GM12873 (cell line): ENCODE results near the gene RGS10.

ENCODE experiments used
- TF ChIP-seq, protein P1 (sequence below): IDR thresholded peaks from 2 replicates; pipeline ENCODE4 v1.5.1; 2012; ENCODE audit warnings: low read depth, mild to moderate bottlenecking, moderate library complexity, low read length, control low read depth; ENCODE audit not compliant: insufficient read depth; ENCODE audit errors: missing control alignments

RGS10 gene

DNA sequence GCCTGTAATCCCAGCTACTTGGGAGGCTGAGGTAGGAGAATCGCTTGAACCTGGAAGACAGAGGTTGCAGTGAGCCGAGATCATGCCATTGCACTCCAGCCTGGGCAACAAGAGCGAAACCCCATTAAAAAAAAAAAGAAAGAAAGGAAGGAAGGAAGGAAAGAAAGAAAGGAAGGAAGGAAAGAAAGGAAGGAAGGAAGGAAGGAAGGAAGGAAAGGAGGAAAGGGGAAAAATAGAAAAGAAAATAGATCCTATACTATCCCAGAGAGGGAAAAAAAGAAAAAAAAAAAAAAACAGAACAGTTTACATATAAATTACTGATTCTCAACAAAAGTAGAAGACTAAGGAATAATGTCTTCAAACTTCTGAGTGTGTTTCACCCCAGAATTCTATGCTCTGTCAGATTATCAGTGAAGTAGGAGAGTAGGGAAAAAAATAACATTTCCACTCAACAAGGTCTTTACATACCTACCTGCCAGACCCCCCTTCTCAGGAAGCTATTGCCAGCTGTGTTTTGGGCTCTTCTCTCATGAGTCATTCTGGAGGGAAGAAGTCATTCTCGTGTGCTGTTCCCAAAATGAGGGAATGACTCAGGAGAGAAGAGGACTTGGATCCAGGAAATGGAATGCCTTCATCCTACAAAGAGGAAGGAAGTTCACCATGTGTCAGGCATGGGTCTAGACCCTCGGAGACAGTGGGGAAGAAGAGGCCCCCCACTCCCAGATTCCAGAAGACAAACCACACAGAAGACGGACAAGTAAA lies 20.9 kb downstream of the RGS10 start:
- TF ChIP-seq, protein P1, sequence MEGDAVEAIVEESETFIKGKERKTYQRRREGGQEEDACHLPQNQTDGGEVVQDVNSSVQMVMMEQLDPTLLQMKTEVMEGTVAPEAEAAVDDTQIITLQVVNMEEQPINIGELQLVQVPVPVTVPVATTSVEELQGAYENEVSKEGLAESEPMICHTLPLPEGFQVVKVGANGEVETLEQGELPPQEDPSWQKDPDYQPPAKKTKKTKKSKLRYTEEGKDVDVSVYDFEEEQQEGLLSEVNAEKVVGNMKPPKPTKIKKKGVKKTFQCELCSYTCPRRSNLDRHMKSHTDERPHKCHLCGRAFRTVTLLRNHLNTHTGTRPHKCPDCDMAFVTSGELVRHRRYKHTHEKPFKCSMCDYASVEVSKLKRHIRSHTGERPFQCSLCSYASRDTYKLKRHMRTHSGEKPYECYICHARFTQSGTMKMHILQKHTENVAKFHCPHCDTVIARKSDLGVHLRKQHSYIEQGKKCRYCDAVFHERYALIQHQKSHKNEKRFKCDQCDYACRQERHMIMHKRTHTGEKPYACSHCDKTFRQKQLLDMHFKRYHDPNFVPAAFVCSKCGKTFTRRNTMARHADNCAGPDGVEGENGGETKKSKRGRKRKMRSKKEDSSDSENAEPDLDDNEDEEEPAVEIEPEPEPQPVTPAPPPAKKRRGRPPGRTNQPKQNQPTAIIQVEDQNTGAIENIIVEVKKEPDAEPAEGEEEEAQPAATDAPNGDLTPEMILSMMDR, result no peak

DNA sequence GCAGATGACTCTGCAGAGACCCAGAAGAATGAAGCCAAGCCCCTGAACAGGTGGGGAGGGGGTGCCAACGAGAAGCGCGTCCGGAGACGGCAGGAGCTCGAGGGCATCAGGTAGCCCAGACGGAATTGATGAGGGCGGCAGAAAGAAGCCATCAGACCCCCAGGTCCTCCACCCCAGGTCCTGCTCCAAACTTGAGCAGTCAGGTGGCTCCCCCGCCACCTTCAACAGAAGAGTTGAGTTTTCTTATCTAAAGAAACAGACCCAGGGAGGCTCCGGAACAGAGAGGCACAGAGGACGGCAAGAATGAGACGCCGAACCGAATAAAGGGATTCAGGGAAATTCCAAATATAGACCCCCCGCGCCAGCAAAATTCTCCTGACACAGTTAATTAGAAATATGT lies 22.2 kb downstream of the RGS10 start:
- TF ChIP-seq, protein P1, result no peak

DNA sequence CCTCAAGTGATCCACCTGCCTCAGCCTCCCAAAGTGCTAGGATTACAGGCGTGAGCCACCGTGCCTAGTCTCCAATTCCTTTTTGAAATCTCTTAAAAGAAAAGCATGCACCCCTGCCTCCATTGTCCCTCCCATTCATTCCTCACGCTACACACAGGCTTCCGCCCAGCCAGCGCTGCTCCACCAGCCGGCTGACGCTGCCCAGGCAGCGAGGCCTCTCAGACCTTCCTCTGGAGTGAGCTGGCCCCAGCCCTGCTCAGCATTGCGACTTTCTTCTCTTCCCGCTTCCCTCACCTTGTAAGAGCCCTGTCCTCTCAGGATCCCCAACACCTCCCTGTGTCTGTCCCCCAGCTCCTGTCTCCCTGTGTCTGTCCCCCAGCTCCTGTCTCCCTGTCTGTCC lies 23.6 kb downstream of the RGS10 start:
- TF ChIP-seq, protein P1, result no peak

DNA sequence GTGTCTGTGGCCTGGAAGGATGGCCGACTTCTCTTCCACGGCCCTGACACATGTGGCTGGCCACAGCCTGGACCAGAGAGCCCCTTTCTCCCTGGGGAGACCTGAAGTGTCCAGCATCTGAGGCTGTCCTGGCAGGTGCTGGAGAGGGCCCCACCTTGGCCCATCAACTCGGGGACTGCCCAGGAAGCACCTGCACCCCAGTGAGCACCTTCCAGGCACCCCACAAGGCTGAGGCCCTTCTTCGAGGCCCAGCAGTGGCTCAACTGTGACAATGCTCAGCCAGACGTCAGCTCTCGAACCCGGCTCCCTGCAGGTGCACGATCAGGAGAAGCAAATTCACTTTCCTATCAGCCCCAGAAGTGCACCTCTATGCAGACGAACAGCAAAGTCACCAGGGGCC lies 24.3 kb downstream of the RGS10 start:
- TF ChIP-seq, protein P1, result no peak

DNA sequence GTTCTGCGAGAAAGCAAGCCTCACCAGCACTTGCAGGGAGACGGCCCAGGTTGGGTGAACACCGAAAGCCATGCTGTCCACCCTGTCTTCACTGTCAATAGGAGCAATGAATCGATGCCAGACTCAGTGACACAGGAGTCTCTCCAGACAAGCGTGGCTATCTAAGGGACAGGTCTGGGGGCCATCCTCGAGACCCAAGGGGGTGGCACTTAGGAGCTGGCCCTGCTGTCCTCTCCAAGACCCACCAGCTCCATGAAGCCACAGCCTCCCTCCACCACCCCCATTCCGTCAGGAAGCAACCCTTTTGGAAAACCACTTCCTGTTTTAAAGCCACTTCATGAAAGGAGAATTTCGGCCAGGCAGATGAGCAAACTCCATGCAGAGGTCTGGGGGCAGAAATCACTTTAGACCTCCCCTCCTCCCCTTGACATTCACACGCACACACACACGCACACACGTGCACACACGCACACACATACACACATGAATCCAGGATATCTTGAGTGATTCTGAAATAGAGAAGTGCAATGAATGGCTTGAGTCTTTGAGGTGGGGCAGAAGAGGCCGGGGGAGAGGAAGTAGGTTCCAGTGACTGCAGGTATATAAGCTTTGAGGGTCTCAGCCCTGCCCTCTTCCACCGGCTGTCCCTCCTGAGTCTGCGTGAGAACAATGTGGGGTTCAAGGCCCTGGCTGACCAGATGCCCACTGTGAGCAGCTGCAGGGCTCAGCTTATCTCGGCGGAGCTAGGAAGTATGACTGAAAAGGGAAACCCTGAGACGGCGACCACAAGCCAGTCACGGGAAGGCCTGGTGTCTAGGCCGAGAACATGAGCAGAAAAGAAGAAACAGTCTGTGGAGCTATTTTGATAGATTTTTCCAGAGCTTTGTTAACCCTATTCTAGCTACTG lies 25.0 kb downstream of the RGS10 start:
- TF ChIP-seq, protein P1, result no peak

DNA sequence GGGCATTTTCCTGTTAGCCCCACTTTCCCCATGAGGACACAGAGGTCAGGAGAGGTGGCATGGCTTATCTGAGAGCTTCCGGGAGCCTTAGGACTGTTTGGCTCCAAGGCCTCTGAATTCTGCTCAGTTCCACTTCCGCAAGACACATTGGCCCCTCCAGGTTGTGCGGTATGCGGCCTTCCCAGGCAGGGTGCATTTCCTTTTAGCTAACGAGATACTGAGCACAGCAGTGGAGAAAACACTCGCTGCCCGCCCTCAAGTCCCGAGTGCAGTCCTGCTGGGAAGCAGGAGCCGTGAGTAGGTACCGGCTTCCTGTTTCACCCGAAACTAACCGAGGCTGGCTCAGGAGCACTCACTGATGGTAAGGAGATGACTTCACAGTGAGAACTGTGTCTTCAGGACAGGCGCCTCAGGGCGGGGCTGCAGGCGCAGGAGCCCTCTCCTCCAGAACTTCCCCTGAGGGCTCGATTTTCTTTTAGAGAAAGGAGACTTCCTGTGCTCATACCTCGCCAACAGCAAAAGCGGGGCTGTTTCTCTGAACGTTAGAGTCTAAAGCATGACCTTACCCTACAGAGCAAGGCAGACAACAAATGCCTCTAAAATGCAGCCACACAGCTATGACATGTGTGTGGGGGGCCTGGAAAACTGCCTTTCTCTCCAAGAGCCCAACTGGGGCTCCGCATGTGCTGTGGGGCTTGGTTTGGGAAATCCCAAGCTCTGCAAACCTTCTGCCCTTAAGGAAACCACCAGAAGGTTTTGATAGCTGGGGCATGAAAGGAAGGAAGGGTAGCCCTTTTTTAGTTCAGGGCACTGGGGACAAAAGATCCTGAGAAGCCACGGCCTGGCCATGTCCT lies 25.9 kb downstream of the RGS10 start:
- TF ChIP-seq, protein P1, result no peak

DNA sequence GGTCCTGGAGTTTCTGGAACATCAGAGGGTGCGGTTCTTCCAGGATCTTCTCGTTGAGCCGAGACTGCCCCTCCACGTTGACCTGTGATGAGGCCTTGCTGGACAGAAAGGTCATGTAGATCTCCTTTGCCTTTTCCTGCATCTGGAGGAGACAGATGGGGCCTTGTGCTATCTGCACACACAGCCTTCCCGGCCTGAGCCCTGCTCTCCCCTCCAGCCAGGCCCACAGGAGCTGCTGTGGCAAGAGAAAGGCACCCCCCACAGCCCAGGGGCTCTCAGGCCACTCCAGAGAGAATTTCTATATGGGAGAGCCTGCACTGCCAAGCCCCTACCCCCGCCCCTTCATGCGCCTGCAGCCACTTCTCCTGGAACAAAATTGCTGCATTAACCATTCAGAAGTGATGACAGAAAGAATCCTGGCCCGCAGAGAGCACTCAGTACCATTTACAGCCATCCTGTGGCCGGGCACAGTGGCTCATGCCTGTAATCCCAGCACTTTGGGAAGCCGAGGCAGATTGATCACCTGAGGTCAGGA lies 26.9 kb downstream of the RGS10 start:
- TF ChIP-seq, protein P1, result no peak
